ENCODE results near the gene LAMB2.

The LAMB2 gene

GRCh38 chr3:49131040-49131439, 1.8 kb downstream of the LAMB2 start:
- no peak for DNase-seq (ENCODE audit: extremely low read depth, insufficient read length)
- Histone ChIP-seq H3K36me3 (ENCODE audit: control insufficient read depth, insufficient read depth, low read length) (no peaks in the 10 kb centered on the region), H3K4me3 (replicated peaks; ENCODE audit: low read depth, low read length) (no peak overlapping the region), H3K27me3 (replicated peaks; ENCODE audit: control insufficient read depth, insufficient read depth, low read length) (no peaks in the 10 kb centered on the region)
- no peak for TF ChIP-seq CTCF (IDR thresholded peaks at IDR 0.05; ENCODE audit: insufficient read depth, low read length, poor library complexity, severe bottlenecking)

GRCh38 chr3:49124991-49125670, 7.7 kb downstream of the LAMB2 start:
- DNase-seq (ENCODE audit: extremely low read depth, insufficient read length): no peak
- H3K36me3 ChIP-seq (ENCODE audit: control insufficient read depth, insufficient read depth, low read length): no peaks in the 10 kb centered on the region

GRCh38 chr3:49124203-49124602, 8.6 kb downstream of the LAMB2 start:
- no peak for TF ChIP-seq CTCF (IDR thresholded peaks at IDR 0.05; ENCODE audit: insufficient read depth, low read length, poor library complexity, severe bottlenecking)
- DNase-seq (ENCODE audit: extremely low read depth, insufficient read length): no peak
- Histone ChIP-seq H3K4me3 (replicated peaks; ENCODE audit: low read depth, low read length) (no peak overlapping the region), H3K27me3 (replicated peaks; ENCODE audit: control insufficient read depth, insufficient read depth, low read length) (no peaks in the 10 kb centered on the region), H3K36me3 (ENCODE audit: control insufficient read depth, insufficient read depth, low read length) (no peaks in the 10 kb centered on the region)

More at GRCh38 chr3:49124991-49125670, 7.7 kb downstream of the LAMB2 start:
- Histone ChIP-seq H3K27me3 (replicated peaks; ENCODE audit: control insufficient read depth, insufficient read depth, low read length) (no peaks in the 10 kb centered on the region), H3K4me3 (replicated peaks; ENCODE audit: low read depth, low read length) (no peak overlapping the region)
- TF ChIP-seq CTCF (IDR thresholded peaks at IDR 0.05; ENCODE audit: insufficient read depth, low read length, poor library complexity, severe bottlenecking): peak; percentile 62

GRCh38 chr3:49123687-49124086, 9.2 kb downstream of the LAMB2 start:
- DNase-seq (ENCODE audit: extremely low read depth, insufficient read length): no peak
- no peaks in the 10 kb centered on the region for H3K27me3 ChIP-seq (replicated peaks; ENCODE audit: control insufficient read depth, insufficient read depth, low read length)
- no peaks in the 10 kb centered on the region for H3K36me3 ChIP-seq (ENCODE audit: control insufficient read depth, insufficient read depth, low read length)
- TF ChIP-seq CTCF (IDR thresholded peaks at IDR 0.05; ENCODE audit: insufficient read depth, low read length, poor library complexity, severe bottlenecking): no peak
- H3K4me3 ChIP-seq (replicated peaks; ENCODE audit: low read depth, low read length): no peak overlapping the region

GRCh38 chr3:49122886-49123545, 9.8 kb downstream of the LAMB2 start:
- H3K36me3 ChIP-seq (ENCODE audit: control insufficient read depth, insufficient read depth, low read length): no peaks in the 10 kb centered on the region; the same call in 1 of the 2 replicates
- no peak for DNase-seq (ENCODE audit: extremely low read depth, insufficient read length)
- no peaks in the 10 kb centered on the region for H3K27me3 ChIP-seq (replicated peaks; ENCODE audit: control insufficient read depth, insufficient read depth, low read length)
- no peak overlapping the region for H3K4me3 ChIP-seq (replicated peaks; ENCODE audit: low read depth, low read length)
- no peak for TF ChIP-seq CTCF (IDR thresholded peaks at IDR 0.05; ENCODE audit: insufficient read depth, low read length, poor library complexity, severe bottlenecking)
